GM10266 (cell line): ENCODE measurements around the gene ZBTB4.

ENCODE experiments used
- DNase-seq: peaks from one replicate; pipeline ENCODE4 v3.0.0; 2012; ENCODE audit errors: extremely low spot score
- CTCF ChIP-seq: IDR thresholded peaks from 2 replicates; pipeline ENCODE4 v1.5.1; 2012; ENCODE audit warnings: mild to moderate bottlenecking, low read depth; ENCODE audit not compliant: control insufficient read depth, insufficient read depth; ENCODE audit errors: missing control alignments

ZBTB4 gene

GRCh38 chr17:7429722-7430121 is 49.7 kb downstream of the ZBTB4 start:
- no peak for TF ChIP-seq CTCF
- DNase-seq, result no peak

GRCh38 chr17:7428557-7428956 is 50.9 kb downstream of the ZBTB4 start, which contains the start of gene SPEM3:
TSS of gene SPEM3 (plus strand) at chr17:7428857. CDS start at chr17:7428903, 46 bp downstream.
- TF ChIP-seq CTCF, result no peak

GRCh38 chr17:7427549-7427948 is 51.9 kb downstream of the ZBTB4 start:
- DNase-seq, result no peak
- TF ChIP-seq CTCF, result no peak

More at GRCh38 chr17:7428557-7428956, 50.9 kb downstream of the ZBTB4 start, which contains the start of gene SPEM3:
- DNase-seq, result no peak

- TF ChIP-seq CTCF, result no peak
- DNase-seq, result no peak
Measured at GRCh38 chr17:7426896-7427489, 52.4 kb downstream of the ZBTB4 start.

GRCh38 chr17:7426203-7426863 is 53.1 kb downstream of the ZBTB4 start:
- no peak for TF ChIP-seq CTCF
- DNase-seq, result no peak

- no peak for DNase-seq
- no peak for TF ChIP-seq CTCF
Measured at GRCh38 chr17:7425756-7426155, 53.7 kb downstream of the ZBTB4 start.

- TF ChIP-seq CTCF, result no peak
Measured at GRCh38 chr17:7425316-7425715, 54.1 kb downstream of the ZBTB4 start, which contains the start of gene SPEM2. TSS of gene SPEM2 (plus strand) at chr17:7425616. CDS start at chr17:7425689, 73 bp downstream.

More at GRCh38 chr17:7425316-7425715, 54.1 kb downstream of the ZBTB4 start, which contains the start of gene SPEM2:
- no peak for DNase-seq
